Renal cortex interstitium (tissue), 11 donors: ENCODE data around the gene PDAP1. TPM values are rescaled to one million over a fixed set of nuclear protein-coding genes. Genes with fewer than 3 reads are reported as not detected.
"Not testable (repeated sequence)": the region's sequence is repeated elsewhere in the genome, so short reads cannot be mapped to it uniquely, and the experiment has no call there.

Experiments
- DNase-seq, 11 donors: peaks; one replicate each; pipeline ENCODE4 v3.0.0-alpha.2; 2013; ENCODE audit warnings: low read depth in 9 of 11, low spot score in 4 of 11; ENCODE audit errors: extremely low read depth in 1 of 11
- polyA plus RNA-seq, 3 donors: library from polyadenylated mRNA; unstranded; fragments of 120-200 nt; gene quantifications; one replicate each; pipeline ENCODE4 v1.2.1, GENCODE V29; 2013; ENCODE audit not compliant: insufficient read length in 3 of 3

PDAP1 gene
- polyA plus RNA-seq, 3 donors, result 137 to 171 (median 142) TPM

DNA sequence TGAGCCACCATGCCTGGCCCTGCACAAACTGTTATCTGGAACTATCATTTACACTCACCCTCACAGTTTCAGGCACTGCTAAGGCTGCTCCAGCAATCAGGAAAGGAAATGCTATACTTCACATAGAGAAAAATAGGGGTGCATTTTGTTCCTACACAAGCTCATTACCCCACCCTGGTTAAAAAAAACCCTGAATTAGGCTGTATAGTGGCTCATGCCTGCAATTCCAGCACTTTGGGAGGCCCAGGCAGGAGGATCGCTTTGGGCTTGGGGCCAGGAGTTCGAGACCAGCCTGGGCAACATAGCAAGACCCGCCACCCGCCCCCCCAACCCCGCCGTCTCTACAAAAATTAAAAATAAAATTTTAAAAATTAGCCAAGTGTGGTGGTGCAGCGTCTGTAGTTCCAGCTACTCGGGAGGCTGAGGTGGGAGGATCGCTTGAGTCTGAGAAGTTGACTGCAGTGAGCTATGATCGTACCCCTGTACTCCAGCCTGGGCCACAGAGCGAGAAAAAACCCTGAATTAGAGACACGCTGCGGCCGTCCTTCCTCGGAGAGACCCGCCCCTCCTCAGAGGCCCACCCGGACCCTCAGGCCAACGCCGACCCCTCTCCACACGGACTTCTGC is 29.7 kb upstream of the PDAP1 start:
- DNase-seq, result no peak

DNA sequence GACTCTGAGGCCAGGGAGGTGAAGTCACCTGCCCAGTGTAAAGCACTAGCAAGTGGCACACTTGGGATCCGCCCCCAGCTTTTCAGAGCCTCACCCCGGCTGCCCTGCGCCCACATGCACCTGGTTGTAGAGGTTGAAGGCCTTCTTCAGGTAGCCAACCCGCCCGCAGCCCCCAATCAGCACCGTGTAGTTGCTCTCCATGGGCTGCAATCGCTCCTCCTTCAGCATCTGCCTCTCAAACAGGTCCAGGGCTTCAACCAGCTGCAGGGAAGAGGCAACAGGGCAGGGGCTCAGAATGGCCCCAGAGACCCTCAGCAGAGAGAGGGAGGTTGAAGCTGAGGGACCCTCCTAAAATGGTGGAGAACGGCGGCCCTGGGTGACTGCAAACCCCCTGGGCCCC is 24.8 kb upstream of the PDAP1 start:
- no peak for DNase-seq

DNA sequence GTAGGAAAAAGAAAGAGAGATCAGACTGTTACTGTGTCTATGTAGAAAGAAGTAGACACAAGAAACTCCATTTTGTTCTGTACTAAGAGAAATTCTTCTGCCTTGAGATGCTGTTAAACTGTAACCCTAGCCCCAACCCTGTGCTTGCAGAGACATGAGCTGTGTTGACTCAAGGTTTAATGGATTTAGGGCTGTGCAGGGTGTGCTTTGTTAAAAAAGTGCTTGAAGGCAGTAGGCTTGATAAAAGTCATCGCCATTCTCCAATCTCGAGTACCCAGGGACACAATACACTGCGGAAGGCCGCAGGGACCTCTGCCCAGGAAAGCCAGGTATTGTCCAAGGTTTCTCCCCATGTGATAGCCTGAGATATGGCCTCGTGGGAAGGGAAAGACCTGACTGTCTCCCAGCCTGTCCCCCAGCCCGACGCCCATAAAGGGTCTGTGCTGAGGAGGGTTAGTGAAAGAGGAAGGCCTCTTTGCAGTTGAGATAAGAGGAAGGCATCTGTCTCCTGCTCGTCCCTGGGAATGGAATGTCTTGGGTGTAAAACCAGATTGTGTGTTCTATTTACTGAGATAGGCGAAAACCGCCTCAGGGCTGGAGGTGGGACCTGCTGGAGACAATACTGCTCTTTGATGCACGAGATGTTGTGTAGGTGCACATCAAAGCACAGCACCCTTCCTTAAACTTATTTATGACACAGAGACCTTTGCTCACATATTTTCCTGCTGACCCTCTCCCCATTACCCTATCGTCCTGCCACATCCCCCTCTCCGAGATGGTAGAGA is 23.6 kb upstream of the PDAP1 start:
- not testable (repeated sequence) for DNase-seq

DNA sequence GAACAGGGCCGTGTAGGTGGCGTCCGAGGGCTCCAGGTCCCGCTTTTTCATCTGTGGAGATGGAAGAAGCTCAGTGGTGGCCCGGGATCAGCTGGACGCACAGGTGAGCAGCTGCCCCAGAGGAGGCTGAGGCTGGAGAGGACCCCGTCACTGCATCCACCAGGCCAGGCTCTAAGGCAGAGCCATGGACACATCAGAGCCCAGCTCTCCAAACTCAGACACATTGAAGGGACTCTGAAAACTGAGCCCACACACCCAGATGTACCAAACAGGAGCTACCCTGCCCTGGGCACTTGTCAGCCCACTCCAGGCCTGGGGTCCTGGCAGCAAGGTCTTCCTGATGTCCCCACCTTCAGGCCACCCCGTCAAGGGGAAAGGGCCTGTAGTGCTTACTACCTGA is 21.4 kb upstream of the PDAP1 start:
- no peak for DNase-seq

DNA sequence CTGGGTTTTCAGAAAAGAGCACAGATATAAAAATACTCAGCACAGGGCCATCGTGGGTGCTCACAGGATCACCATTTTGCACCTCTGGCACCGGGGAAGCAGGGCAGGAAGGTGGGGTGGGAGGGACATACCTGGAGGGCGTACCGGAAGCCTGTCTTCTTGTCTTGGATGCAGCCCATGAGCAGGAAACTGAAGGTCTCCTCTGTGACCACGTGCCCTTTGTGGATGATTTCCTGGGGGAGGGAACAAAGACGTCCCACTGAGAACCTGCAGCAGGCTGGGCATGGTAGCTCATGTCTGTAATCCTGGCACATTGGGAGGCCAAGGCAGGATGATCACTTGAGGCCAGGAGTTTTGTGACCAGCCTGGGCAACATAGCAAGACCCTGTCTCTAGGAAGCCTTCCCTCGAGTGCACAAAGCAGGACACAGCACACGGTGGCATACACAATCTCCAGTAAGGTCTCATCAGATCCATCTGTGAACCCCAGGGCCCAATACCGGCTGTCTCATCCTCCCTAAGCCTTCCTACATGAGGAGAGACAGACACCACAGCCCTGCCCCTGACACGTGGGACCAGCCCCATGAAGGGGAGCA is 20.7 kb upstream of the PDAP1 start:
- no peak for DNase-seq

DNA sequence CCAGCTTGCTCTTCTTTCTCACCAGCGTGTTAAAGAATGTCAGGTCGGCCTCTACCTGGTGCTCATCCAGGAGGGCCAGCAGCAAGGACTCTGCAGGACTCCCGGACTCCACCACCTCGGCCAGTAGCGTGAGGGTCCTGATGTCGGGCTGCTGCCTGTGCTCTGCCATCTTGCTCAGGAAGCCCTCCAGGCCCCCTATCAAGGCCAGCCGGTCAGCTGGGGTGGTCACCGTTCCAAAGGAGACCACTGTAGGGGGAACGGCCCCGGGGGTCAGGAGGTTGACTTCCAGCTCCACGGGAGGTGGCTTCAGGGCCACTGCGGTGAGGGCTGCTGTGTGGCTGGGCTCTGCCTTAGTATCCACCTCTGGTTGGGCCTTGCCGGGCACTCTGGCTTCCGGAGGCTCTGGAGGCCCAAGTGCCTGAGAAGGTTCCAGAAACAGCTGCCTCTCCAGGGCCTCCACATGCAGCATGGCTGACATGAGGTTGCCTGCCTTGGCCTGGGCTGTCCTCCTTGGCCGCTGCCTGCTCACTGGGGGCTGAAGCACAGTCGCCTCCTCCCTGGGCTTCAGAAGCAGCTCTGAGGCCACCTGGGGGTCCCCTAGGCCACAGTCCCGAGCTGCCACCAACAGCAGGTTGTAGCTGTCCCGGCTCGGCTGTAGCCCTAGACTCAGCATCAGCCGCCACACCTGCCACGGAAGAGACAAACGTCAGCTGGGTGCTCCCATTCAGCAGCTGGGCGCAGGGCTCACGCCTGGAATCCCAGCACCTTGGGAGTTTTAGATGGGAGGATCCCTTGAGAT is 16.7 kb upstream of the PDAP1 start:
- DNase-seq, result no peak

DNA sequence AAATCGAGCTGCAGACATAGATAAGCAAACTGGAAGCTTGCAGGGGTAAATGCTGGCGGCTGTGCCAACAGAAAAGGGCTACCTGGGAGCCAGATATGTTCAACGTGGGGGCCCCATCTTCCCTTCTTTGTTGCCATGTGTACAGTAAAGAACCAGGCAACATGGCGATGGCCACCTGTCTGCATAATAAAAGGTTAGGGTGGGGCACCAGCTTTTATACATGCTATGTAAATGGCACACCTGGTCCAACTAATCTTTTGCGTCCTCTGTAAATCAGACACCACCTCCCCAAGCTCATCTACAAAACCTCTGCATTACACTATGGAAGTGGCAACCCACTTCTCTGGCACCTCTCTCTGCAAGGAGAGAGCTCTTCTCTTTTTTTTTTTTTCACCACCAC is 14.2 kb upstream of the PDAP1 start:
- no peak for DNase-seq

DNA sequence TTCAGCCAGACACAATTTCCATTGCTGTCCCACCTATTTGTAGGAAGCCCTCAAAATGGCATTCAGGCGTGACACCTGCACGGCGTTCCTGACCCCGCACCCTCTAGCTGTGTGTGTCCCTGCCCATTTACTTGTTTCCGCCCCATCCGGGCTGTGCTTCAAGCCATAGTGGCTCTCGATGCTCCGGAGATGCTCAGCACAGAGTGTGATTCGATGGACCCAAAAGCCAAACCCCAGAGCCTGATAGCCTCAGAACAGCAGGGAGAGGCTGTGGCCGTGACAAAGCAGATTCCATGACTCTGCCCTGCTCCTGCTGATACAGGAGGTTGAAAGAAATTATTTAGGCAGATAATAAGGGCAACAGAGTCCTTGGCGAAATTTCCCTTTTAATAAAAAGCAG is 13.8 kb upstream of the PDAP1 start:
- no peak for DNase-seq

DNA sequence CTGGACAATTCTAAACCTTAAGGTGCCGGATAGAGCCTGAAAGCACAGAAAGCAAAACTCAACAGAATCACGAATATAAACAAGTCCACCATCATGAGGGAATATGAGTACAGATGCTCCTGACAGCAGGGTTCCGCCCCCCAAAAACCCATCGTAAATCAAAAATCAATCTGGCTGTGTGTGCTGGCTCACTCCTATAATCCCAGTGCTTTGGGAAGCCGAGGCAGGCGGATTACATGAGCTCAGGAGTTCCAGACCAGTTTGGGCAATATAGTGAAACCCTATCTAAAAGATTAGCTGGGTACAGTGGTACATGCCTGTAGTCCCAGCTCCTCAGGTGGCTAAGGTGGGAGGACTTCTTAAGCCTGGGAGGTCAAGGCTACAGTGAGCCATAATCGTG is 12.6 kb upstream of the PDAP1 start:
- DNase-seq, result no peak

DNA sequence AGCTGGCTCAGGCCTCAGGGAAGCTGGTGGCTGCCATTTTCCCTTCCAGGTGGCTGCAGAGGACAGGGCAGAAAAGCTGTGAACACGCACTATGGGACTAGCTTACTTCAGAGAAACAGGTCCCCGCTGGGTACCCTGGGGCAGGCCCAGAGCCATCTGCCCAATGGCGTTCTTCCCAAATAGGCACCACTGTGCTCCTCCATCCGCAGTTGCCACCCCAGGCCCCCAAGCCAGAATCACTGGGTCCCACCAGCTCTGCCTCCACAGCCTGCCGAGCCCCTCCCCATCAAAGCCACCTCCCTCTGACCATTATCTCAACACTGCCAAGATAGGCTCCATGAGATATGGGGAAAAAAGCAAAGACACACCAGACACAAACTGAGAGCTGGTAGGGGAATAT is 11.8 kb upstream of the PDAP1 start:
- no peak for DNase-seq

DNA sequence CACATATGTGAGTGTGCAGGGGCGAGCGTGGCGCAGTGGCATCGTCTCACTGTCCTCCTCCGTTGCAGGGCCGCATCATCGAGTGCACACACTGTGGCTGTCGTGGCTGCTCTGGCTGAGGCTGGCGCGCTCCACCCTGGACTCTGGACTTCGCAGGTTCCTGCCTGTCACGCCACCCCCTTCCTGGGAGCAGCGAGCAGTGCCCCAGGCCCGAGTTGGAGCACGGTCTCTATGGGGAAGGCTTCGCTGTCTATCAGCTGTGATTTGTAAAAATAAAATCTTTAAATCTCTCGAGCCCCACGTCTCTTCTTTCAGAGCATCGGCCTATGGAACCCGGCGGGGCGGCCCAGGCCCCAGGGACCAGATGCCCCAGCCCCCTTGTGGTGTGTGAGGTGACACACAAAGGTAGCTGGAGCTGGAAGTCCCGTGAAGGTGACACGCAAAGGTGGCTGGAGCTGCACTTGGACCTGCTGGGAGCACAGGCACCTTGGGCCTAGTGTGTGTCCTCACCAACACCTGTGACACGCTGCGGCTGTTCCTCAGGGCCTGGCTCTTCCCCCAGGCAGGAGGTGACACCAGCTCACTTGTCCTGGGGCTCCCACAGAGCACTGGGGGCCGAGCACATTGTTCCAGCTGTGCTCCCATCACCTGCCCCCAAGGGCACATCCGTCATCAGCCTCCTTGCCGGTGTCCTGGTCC is 11.1 kb upstream of the PDAP1 start:
- no peak for DNase-seq

DNA sequence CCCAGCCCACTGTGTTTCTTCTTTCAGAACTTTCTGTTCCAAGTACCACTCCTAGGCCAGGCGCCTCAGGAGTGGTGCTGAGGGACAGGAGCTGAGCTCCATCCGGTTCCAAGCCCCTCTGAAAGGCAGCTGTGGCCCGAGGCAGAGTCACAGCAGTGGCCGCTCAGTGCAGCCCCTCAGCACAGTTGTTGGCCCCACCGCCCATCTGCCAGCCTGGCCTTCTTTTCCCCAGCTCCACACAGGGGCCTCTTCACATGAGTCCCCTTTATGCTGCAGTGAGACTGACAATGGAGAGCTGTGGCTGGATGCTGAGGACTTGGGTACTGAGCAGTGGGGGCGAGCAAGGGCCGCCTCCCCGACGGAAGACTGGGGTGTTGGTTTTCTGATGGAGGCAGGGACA is 9.9 kb upstream of the PDAP1 start:
- DNase-seq, result no peak

DNA sequence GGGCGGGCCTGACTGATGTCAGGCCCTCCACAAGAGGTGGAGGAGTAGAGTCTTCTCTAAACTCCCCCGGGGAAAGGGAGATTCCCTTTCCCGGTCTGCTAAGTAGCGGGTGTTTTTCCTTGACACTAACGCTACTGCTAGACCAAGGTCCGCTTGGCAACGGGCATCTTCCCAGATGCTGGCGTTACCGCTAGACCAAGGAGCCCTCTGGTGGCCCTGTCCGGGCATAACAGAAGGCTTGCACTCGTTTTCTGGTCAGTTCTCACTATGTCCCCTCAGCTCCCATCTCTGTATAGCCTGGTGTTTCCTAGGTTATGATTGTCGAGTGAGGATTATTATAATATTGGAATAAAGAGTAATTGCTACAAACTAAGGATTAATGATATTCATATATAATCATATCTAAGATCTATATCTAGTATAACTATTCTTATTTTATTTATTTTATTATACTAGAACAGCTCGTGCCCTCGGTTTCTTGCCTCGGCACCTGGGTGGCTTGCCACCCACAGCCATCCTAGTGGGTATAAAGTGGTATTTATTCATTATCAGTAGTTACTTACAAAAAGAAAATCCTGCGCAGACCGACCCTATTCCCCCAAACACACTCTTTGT is 7.2 kb upstream of the PDAP1 start:
- not testable (repeated sequence) for DNase-seq

DNA sequence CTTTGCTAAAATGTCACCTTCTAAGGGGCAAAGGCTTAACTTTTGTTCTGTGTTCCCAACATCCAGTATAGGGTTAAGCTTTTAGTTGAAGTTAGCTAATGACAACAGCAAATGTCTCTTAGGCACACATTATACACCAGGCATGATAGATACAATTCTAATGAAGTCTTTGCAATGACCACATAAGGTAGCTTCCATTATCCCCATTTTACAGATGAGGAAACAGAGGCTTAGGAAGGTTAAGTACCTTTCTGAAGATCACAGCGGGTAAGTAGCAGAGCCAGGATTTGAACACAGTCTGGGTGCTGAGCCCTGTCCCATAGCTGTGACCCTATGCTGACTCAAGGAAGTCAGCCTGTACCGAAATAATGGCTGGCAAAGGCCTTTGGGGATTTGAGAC is 2.2 kb upstream of the PDAP1 start:
- DNase-seq, result no peak

DNA sequence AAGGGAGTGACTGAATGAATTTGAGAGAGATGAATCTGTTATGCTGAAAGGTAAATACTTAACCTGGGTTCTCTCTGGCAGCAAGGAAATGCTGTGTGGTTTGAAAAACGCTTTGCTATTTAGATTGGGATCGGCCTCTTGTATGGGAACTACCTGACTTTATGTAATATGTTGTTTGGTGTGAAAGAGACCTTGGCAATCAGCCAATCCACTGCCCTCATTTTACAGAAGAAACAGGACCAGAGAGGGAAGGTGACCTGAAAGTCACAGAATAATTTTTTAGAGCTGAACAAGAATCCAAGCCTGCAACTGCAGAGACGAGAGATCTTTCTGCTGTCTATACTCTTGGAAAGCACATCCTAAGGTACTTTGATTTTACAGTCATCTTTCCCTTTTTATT is 1.4 kb upstream of the PDAP1 start:
- DNase-seq, result no peak

DNA sequence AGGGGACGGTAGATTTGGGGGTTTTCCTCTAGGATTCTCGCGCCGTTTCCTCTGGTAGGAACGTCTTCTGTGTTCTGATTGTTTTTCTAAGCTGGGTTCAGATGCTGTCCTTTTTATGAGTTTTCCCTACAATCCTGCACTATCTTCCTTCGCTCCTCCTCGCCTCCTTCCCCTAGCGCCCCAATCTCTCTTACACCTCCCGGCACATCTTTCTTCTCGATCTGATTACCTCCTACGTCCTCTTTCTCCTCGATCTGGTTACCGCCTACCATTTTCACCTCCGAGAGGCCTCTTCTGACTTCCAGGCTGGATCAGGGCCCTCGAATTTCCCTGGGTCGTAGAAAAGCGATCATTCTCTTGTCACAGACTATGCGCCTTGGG is 785 bp upstream of the PDAP1 start:
- DNase-seq, result no peak

DNA sequence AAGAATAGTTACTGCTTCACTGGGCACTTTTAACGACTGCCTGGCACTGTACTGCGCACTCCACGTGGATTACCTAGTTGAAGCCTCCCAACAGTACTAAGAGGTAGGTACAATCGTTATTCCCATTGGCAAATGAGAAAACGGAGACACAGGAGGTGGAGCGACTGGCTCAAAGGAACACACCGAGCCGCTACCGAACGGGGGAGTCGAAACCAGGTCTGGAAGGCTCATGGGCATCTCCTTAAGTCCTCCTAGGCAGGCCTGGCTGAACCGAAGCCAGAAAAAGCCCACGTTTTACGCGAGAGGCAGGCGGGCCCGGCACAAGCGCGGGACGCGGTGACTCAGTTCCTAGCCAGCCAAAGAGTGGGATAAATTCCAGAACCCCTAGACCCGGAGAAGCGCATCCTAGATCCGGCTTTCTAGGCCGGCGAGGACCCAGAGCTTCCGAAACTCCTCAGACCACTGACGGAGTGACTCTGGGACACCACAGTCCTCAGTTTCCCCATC is 472 bp downstream of the PDAP1 start:
- DNase-seq, result no peak

DNA sequence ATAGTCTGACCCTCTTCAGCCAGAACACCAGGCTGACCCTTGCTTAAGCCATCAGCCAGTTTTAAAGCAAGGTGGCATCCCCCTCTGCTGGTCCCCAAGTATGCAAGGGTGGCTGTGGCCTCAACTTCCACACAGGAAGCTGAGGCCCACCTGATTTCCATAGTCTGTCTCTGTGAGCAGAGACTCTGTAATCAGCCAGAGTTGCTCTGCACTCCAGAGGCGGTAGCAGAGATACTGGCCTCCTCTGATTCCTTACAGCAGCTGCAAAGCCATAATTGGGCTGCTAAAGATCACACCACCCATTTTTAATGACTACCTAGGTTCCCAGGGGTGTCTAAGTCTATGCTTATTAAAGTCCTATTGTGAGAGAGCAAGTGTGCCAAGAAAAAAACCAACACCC is 1.8 kb downstream of the PDAP1 start:
- no peak for DNase-seq

DNA sequence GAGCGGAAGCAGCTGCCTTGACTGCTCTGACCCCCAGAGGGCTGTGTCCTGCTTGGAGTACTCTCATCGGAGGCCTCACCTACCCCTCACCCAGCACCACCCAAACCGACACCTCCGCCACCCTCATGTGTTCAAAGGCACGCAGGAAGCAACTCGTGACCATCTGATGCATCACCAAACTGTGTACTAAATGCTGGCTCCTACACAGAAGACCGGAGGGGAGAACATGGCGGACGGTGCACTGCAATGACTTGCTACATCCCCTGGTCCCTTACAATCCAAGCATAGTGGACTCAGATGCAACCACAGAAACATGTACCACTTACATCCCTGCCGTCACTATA is 3.4 kb downstream of the PDAP1 start:
- no peak for DNase-seq
